Activated naive CD4-positive, alpha-beta T cell treated with Interleukin-2 at 50 U/mL for 16 hours (primary cell): ENCODE data around the gene PYGB.
"Not testable (repeated sequence)": the region's sequence is repeated elsewhere in the genome, so short reads cannot be mapped to it uniquely, and the experiment has no call there.

Experiments
- DNase-seq: peaks from one replicate; pipeline ENCODE4 v3.0.0-alpha.2; 2020

The PYGB gene

DNA sequence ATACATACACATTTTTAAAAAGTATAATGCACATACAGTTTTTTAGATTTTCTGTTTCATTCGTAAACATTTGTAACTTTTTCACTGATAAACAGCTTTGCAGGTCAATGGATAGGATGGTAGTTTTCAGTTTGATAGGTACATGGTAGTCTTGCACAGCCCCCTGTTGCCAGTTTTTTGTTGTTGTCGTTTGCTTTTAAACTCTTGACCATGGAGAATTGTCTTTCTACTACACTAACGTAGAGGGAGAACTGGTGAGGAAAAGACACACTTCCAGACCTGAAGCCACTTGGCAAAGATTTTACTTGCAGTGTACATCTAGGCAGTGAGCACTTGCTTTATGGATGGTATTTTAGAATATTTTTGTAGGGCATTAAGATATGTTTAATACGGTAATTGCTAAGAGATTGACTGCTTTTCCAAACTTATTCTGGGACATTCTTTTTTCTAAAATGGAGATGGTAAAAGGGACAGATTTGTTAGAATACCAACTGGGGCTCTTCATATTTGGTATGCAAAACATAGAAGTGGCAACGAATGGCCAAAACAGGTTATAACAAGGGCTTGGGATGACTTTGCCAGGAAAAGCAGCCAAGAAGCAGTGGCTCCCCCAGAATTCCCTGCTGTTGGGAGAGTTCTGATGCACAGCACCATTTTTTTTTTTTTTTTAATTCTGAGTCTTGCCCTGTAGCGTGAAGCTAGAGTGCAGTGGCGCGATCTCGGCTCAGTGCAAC, 1.5 kb downstream of the PYGB start:
- no peak for DNase-seq

- no peak for DNase-seq
Measured at GRCh38 chr20:25250508-25250907, 2.6 kb downstream of the PYGB start.

DNA sequence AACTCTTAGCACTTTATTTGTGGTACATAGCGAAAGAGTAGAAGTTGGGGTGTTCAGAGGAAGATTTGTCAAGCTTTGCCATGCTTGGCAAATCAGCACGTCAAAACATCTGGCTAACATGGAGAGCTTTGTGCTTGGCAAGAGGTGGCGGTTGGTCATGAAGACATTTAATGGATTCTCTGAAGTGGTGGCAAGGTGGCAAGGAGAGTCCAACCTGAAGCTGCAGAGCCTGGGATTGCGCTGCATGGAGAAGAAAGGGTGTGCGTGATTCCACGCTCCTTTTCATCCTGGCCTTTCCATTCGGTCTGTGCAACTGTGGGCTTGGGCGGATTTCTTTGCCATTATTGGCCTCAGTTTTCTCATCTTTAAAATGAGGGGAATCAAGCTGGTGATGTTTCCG, 3.1 kb downstream of the PYGB start:
- DNase-seq: no peak

GRCh38 chr20:25251558-25251957, 3.7 kb downstream of the PYGB start:
- DNase-seq: no peak

GRCh38 chr20:25252230-25252651, 4.4 kb downstream of the PYGB start:
- DNase-seq: no peak

- DNase-seq: no peak
Measured at GRCh38 chr20:25252686-25253421, 5.0 kb downstream of the PYGB start.

DNA sequence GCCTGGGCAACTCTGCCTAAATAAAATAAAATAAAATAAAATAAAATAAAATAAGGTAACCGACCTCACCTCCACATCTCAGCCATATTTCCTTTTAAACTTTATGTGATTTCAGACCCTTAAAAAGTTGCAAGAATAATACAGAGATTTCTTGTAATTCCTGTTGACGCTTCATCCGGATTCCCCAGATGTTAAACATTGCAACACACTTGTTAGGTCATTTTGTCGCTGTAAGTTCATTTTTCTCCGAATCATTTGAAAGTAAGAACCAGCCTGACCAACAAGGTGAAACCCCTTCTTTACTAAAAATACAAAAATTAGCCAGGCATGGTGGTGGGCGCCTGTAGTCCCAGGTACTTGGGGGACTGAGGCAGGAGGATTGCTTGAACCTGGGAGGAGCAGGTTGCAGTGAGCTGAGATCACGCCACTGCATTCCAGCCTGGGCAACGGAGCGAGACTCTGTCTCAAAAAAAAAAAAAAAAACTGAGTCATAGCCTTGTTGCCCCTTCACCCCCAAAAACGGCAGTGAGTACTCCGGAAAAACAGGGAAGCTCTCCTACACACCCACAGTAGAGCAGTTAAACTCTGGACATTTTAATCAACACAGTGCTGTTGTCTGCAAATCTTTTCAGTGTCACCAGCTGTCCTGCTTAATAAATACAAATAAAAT, 5.9 kb downstream of the PYGB start:
- no peak for DNase-seq

DNA sequence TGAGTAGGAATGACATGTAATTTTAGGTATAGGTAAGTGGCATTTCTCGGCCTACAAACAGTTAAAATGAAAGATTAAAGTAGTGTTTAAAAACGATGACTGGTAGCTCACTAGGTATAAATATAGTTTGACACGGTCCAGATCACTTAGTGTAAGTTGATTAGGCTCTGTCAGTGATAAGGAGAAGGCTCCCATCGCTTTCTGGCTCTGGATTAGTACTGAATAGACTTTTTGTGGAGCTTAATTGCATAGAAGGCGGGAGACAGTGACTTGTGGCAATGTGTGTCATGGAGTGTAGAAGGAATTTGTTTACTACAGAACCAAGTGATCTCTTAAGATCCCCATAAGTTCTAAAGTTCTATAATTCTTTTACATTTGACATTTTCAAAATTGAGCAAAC, 6.7 kb downstream of the PYGB start:
- no peak for DNase-seq

- DNase-seq: no peak
Measured at GRCh38 chr20:25254986-25255680, 7.2 kb downstream of the PYGB start.

DNA sequence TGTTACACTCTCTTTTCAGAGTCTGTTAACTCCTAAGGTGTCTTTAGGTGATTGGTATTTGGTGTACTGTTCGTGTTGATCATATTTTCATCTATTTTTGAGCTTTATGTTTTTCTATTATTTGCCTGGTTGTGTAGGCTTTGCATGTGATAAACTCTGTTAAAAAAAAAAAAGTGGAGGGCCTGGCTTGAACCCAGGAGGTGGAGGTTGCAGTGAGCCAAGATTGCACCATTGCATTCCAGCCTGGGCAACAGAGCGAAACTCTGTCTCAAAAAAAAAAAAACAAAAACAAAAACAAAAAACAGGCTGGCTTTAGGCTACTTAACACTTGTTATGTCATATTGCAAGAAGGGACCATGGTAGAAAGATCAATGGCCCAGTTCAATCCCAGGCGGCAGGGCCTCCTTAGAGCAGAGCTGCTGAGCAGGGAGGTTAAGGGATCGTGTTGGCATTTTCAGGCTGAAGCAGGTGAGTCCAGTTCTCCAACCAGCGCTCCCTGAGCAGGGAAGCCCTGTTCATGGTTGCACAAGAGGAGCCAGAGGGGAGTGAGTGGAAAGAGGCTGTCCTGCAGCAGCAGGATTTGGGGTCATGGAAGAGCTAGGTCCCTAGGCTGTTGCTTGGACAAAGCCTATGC, 8.5 kb downstream of the PYGB start:
- no peak for DNase-seq

DNA sequence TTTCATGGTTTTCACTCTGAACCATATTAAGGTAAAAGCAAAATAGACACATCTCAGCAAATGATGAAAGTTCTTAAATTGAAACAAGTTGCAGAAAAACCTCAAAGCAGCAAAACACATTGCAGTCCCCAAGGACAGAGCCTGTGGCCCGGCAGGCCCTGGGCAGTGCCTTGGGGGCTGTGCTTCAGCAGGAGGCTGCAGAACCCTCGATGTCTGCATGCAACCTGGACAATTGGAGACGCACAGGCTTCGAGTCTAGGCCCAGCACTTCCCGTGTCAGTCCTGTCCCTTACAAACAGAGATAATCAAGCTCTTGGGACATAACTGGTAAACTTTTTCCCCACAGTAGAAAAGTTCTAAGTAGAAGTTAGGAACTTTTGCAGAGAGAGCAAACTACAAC, 9.2 kb downstream of the PYGB start:
- DNase-seq: no peak

- no peak for DNase-seq
Measured at GRCh38 chr20:25257756-25258475, 10.0 kb downstream of the PYGB start.

DNA sequence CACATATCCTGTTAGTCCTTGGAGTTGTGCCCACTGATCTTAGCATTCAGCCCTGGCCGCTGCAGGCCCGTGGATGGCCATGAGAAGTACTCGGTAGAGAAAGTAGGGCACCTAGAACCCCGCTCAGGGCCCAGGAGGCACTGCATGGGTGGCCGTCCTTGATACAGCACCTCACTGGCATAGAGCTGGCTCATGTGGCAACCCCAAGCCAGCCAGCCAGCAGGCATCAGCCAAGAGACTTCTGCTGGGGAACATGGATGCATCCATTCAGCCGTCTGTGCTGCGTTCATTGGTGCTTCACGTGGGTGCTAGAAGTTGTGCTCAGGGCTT, 10.6 kb downstream of the PYGB start:
- DNase-seq: no peak

DNA sequence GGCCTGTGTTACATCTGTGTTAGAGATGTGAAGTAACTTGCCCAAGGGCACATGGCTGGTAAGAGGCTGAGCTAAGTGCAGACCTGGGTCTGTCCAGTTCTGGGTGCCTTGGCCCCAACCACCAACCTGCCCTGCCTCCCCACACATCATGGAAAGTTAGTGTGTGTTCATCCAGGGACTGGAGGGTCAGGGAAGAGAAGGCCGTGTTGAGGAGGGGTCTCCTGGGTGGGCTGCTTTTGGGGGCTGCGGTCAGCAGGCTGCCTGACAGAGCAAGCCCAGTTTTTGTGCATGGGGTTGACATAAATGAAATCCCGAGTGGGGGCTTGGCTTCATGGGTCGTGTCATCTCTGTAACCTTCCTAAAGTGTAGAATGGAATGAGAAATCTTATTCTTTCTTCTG, 10.9 kb downstream of the PYGB start:
- DNase-seq: no peak

DNA sequence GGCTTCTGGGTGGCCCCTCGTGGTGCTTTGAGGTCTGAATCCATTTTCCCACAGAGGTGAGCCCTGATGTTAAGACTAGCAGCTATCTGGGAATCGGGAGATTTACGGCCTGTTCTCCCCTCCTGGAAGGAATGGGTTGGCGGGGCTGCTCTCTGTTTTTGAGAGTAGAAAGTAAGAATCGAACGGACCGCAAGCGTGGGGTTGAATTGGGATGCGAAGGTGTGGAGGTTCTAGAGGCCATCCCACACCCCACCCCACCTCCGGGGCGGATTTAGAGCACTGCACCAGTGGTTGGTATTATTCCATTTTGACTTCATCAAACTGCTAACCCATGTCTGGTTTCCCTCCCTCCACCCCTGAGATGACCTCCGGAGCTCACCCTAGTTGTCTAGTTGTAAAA, 11.5 kb downstream of the PYGB start:
- DNase-seq: no peak

GRCh38 chr20:25259788-25260254, 11.9 kb downstream of the PYGB start:
- no peak for DNase-seq

DNA sequence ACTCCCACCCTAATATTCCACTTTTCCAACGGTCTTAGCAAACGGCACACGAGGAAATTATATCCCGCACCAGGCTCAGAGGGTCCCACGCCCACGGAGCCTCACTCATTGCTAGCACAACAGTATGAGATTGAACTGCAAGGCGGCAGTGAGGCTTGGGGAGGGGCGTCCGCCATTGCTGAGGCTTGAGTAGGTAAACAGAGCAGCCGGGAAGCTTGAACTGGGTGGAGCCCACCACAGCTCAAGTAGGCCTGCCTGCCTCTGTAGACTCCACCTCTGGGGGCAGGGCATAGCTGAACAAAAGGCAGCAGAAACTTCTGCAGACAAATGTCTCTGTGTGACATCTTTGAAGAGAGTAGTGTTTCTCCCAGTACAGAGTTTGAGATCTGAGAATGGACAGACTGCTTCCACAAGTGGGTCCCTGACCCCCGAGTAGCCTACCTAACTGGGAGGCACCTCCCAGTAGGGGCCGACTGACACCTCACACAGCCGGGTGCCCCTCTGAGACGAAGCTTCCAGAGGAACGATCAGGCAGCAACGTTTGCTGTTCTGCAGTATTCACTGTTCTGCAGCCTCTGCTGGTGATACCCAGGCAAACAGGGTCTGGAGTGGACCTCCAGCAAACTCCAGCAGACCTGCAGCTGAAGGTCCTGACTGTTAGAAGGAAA, 13.0 kb downstream of the PYGB start:
- not testable (repeated sequence) for DNase-seq

GRCh38 chr20:25269057-25269832, 21.4 kb downstream of the PYGB start:
- DNase-seq: no peak

DNA sequence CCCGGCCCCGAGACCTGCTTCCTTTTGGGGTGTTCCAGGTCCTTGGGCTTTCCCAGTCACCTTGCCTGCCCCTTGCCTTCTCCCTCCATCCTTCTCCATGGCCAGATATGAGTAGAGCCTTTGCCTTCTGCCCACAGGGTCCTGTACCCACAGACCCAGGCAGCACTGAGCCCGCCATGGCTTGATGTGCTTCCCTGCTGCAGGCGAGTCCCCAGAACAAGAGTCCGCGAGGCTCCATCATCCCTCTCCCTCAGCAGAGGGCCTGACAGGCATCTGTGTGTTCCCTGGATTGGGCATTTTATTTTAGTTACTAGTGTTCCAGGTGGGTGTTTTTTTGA, 21.9 kb downstream of the PYGB start:
- no peak for DNase-seq

- DNase-seq: peak; percentile 0
Measured at GRCh38 chr20:25270829-25271251, 23.0 kb downstream of the PYGB start.
